Measurements from ENCODE around the gene SCG3. TPM values are rescaled to one million over a fixed set of nuclear protein-coding genes. Genes with fewer than 3 reads are reported as not detected.
A peak's percentile ranks its signal among the peaks of the same experiment; 100 is the strongest.

SCG3 gene
- total RNA-seq, 1 donor from 2014 or later: 1.8 TPM

DNA sequence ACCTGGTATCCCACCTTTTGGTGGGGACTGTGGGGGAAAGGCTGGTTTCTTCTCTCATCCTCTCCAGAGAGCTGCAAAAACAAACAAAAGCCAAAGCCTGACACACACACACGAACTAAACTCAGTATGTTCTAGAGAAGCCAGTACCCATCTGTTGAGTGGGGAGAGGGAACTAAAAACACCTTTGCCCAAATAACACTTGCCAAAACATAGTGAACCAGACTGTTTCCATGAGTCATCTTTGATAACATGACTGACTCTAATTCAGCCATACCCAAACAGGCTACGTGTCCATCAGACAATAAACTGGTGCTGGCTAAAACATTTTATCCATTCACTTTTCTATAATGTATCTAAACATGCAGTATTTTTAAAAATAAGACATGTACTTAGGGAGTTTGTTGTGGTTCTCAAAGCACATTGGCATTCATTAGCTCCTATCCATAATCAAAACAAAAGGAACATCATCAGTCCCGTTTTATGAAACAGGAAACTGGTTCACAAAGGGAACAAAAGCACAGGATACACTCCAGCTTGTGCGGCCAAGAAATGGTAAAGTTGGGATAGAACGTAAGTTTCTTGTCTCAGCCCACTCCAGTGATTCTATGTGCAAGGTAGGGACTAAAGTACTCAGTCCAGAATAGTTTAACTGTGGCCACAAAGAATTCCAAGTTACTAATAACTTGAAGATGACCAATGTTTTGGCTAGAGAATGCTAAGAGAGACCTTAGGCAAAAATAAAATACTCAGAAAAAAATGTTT lies 40.1 kb downstream of the SCG3 start:
- Histone ChIP-seq H2AFZ (ENCODE audit: low read depth, low read length) (peak overlapping the region; percentile 28), H3K4me2 (ENCODE audit: low read length) (peak overlapping the region; percentile 49), H4K20me1 (ENCODE audit: insufficient read depth, low read length) (no peaks in the 10 kb centered on the region), H3K27me3 (ENCODE audit: insufficient read depth, low read length) (no peaks in the 10 kb centered on the region), H3K36me3 (ENCODE audit: insufficient read depth, low read length) (no peaks in the 10 kb centered on the region), H3K9ac (ENCODE audit: low read length) (no peak overlapping the region), H3K4me3 (ENCODE audit: insufficient read depth, low read depth, low read length) (no peak overlapping the region), H3K27ac (ENCODE audit: low read depth, low read length) (no peak overlapping the region), H3K4me1 (ENCODE audit: insufficient read depth, low read length) (peaks cover 8% of the 10 kb centered on the region), H3K79me2 (ENCODE audit: insufficient read depth, low read length) (no peaks in the 10 kb centered on the region), H3K9me3 (ENCODE audit: insufficient read depth, low read depth, low read length) (no peaks in the 10 kb centered on the region)
- H3K27me3 Mint-ChIP-seq (ENCODE audit: low read depth, unreplicated experiment): no peaks in the 10 kb centered on the region
- DNase-seq (ENCODE audit: low read depth) (peak; percentile 54), FAIRE-seq (no peak)
- no peak overlapping the region for H3K4me3 Mint-ChIP-seq (ENCODE audit: unreplicated experiment)
- TF ChIP-seq, protein P1, sequence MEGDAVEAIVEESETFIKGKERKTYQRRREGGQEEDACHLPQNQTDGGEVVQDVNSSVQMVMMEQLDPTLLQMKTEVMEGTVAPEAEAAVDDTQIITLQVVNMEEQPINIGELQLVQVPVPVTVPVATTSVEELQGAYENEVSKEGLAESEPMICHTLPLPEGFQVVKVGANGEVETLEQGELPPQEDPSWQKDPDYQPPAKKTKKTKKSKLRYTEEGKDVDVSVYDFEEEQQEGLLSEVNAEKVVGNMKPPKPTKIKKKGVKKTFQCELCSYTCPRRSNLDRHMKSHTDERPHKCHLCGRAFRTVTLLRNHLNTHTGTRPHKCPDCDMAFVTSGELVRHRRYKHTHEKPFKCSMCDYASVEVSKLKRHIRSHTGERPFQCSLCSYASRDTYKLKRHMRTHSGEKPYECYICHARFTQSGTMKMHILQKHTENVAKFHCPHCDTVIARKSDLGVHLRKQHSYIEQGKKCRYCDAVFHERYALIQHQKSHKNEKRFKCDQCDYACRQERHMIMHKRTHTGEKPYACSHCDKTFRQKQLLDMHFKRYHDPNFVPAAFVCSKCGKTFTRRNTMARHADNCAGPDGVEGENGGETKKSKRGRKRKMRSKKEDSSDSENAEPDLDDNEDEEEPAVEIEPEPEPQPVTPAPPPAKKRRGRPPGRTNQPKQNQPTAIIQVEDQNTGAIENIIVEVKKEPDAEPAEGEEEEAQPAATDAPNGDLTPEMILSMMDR (IDR thresholded peaks at IDR 0.05; ENCODE audit: insufficient read depth, low read depth, low read length): no peak
- no peaks in the 10 kb centered on the region for H3K36me3 Mint-ChIP-seq (ENCODE audit: low read depth, unreplicated experiment)
- no peaks in the 10 kb centered on the region for H3K9me3 Mint-ChIP-seq (ENCODE audit: unreplicated experiment)
- H3K4me1 Mint-ChIP-seq (ENCODE audit: low read depth, unreplicated experiment): peaks cover 22% of the 10 kb centered on the region
- no peak overlapping the region for H3K27ac Mint-ChIP-seq (ENCODE audit: unreplicated experiment)

DNA sequence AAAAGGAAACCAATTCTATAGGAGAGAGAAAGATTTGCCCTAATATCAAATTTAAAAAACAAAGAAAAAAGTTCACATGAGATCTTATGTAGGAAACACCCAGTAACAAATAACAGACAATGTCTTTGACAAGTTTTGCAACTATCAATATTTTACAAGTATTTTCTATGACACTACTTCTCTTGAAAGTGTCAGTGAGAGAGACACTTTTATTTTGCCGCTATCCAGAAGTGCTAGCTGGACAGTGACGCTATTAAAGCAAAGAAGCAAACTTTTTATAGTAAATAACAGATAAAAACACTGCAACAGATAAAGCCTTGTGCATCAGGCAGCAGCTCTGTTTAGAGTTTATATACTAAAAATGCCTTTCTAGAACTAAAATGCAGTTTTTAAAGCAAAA lies 42.9 kb downstream of the SCG3 start:
- no peak for TF ChIP-seq EZH2 (IDR thresholded peaks at IDR 0.05; ENCODE audit: insufficient read depth, low read length)
- TF ChIP-seq, protein P1 (IDR thresholded peaks at IDR 0.05; ENCODE audit: insufficient read depth, low read depth, low read length): no peak
- Mint-ChIP-seq H3K27me3 (ENCODE audit: low read depth, unreplicated experiment) (no peaks in the 10 kb centered on the region), H3K9me3 (ENCODE audit: unreplicated experiment) (no peaks in the 10 kb centered on the region), H3K36me3 (ENCODE audit: low read depth, unreplicated experiment) (no peaks in the 10 kb centered on the region), H3K4me1 (ENCODE audit: low read depth, unreplicated experiment) (peaks cover 35% of the 10 kb centered on the region), H3K4me3 (ENCODE audit: unreplicated experiment) (no peak overlapping the region), H3K27ac (ENCODE audit: unreplicated experiment) (no peak overlapping the region)
- Histone ChIP-seq H3K79me2 (ENCODE audit: insufficient read depth, low read length) (no peaks in the 10 kb centered on the region), H3K36me3 (ENCODE audit: insufficient read depth, low read length) (no peaks in the 10 kb centered on the region), H3K9me3 (ENCODE audit: insufficient read depth, low read depth, low read length) (no peaks in the 10 kb centered on the region), H3K4me2 (ENCODE audit: low read length) (no peak overlapping the region), H2AFZ (ENCODE audit: low read depth, low read length) (no peak overlapping the region), H3K27me3 (ENCODE audit: insufficient read depth, low read length) (no peaks in the 10 kb centered on the region), H3K9ac (ENCODE audit: low read length) (no peak overlapping the region), H3K4me1 (ENCODE audit: insufficient read depth, low read length) (peaks cover 19% of the 10 kb centered on the region), H3K27ac (ENCODE audit: low read depth, low read length) (no peak overlapping the region), H4K20me1 (ENCODE audit: insufficient read depth, low read length) (peaks cover 10% of the 10 kb centered on the region), H3K4me3 (ENCODE audit: insufficient read depth, low read depth, low read length) (no peak overlapping the region)
- no peak for DNase-seq (ENCODE audit: low read depth)
- no peak for FAIRE-seq

DNA sequence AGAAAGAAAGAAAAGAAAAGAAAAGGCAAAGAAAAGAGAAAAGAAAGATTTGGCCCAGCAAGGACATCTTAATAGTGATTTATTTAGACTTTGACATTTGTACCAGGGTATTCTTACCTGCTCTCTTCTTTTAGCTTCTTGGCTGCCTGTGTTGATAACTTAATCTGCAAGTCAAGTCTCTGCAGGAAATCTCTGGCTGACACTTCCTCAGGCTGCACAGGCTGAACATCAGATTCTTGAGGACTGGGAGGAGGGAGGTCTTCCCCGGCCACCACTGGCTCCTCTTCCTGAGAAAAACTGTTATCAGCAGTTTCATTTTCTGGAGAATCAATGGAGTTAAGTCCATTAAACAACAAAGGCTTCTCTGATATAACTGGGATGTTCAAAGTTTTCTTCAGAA lies 43.4 kb downstream of the SCG3 start:
- no peak overlapping the region for H3K9ac ChIP-seq (ENCODE audit: low read length)
- H2AFZ ChIP-seq (ENCODE audit: low read depth, low read length): no peak overlapping the region
- H3K4me1 ChIP-seq (ENCODE audit: insufficient read depth, low read length): peaks cover 19% of the 10 kb centered on the region
- no peaks in the 10 kb centered on the region for H3K27me3 ChIP-seq (ENCODE audit: insufficient read depth, low read length)
- Mint-ChIP-seq H3K4me1 (ENCODE audit: low read depth, unreplicated experiment) (peaks cover 35% of the 10 kb centered on the region), H3K27me3 (ENCODE audit: low read depth, unreplicated experiment) (no peaks in the 10 kb centered on the region), H3K4me3 (ENCODE audit: unreplicated experiment) (no peak overlapping the region), H3K9me3 (ENCODE audit: unreplicated experiment) (no peaks in the 10 kb centered on the region), H3K27ac (ENCODE audit: unreplicated experiment) (peak overlapping the region; percentile 48), H3K36me3 (ENCODE audit: low read depth, unreplicated experiment) (no peaks in the 10 kb centered on the region)
- no peak overlapping the region for H3K4me2 ChIP-seq (ENCODE audit: low read length)
- H3K4me3 ChIP-seq (ENCODE audit: insufficient read depth, low read depth, low read length): no peak overlapping the region
- no peaks in the 10 kb centered on the region for H3K9me3 ChIP-seq (ENCODE audit: insufficient read depth, low read depth, low read length)
- H3K36me3 ChIP-seq (ENCODE audit: insufficient read depth, low read length): no peaks in the 10 kb centered on the region
- peaks cover 10% of the 10 kb centered on the region for H4K20me1 ChIP-seq (ENCODE audit: insufficient read depth, low read length)
- no peak for TF ChIP-seq EZH2 (IDR thresholded peaks at IDR 0.05; ENCODE audit: insufficient read depth, low read length)
- TF ChIP-seq, protein P1 (IDR thresholded peaks at IDR 0.05; ENCODE audit: insufficient read depth, low read depth, low read length): no peak
- FAIRE-seq (no peak), DNase-seq (ENCODE audit: low read depth) (no peak)
- H3K27ac ChIP-seq (ENCODE audit: low read depth, low read length): no peak overlapping the region
- H3K79me2 ChIP-seq (ENCODE audit: insufficient read depth, low read length): no peaks in the 10 kb centered on the region

All from astrocyte (in vitro differentiated cells and primary cell).